Stimulated activated CD8-positive, alpha-beta memory T cell treated with anti-CD3 and anti-CD28 coated beads, Interleukin-7, amount 100 ng/mL, for 24 hours (primary cell): Measurements from ENCODE around the gene TRIO.

Experiments
- DNase-seq: peaks from one replicate; pipeline ENCODE4 v3.0.0-alpha.2; 2020; ENCODE audit warnings: low read depth

The TRIO gene

GRCh38 chr5:14438195-14438606, 295.1 kb downstream of the TRIO start:
- no peak for DNase-seq

- DNase-seq, result no peak
These were observed 296.1 kb downstream of the TRIO start for GRCh38 chr5:14439087-14439871.

GRCh38 chr5:14440223-14440581, 297.1 kb downstream of the TRIO start:
- no peak for DNase-seq

DNA sequence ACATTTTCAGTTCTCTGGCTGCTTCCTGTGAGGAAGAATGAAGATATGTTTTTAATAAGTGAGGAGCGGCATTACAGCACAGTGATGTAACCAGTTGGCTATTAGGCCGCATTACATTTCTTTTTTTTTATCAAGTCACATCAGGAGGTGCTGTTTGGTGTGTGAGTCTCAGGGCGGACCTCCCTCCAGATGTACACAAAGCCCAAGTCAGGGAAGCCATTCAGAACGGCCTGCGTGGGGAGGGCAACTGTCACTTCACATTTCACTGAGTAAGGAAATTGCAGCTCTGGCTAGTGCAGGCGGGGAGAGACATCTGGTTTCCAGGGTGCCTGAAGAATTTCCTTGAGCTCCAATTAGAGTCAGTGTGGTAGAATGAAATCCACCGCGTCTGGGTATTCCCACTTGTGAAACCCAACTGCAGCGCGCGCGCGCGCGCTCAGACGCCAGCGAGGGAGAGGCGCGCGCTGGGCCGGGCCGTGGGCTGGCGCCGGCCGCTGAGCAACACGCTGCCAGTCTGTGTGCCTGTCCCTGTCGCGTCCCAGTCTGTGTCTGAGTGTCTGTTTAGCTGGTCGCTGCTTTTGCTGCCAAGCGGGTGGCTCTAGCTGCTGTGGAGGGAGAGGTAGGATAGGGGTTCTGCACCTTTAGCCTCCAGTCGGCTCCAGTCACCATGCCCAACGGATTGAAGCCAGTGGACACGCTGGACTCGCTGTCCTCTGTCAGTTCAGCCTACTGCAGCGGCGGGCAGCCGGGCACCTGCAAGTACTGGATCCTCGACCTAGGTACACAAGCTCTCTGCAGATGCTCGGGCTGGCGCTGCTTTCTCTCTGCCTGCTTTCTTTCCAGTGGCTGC, 297.7 kb downstream of the TRIO start:
- DNase-seq, result no peak

- no peak for DNase-seq
These were observed 298.5 kb downstream of the TRIO start for GRCh38 chr5:14441641-14442040.

DNA sequence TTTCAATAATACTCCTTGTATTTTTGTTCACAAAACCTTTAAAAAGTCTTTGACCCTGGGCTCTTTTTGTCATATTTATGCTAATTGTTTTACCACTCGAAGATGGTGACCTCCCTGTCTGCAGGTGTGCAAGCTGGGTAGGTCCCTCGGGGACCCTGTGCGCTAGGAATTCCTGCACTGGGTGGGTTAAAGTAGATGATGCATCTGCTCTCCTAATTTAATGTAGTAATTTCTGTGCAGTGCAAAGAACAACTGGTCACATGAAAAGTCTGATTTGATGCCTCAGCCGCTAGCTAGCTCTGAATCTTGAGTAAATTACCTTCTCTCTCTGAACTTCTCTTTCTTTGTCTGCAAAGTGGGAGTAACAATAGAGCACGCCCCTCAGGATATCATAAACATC, 299.4 kb downstream of the TRIO start:
- DNase-seq, result no peak

- no peak for DNase-seq
These were observed 300.5 kb downstream of the TRIO start for GRCh38 chr5:14443671-14444093.

DNA sequence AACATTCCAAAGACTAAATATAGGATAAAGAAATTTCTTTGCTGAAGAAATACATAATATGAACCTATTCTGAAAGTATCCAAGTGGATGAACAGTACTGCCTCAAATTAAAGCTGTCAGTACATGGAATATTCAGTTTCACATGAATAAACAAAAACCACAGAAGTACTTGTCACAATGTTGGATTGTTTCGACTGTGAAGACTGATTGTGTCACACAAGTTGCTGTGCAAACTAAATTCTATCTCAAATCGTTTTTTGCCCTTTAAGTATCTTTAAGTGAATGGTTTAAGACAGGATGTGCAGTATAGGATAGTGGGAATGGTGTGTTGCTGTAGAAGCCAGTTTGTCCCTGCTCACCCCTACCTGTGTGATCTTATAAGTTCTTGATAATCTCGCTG, 301.0 kb downstream of the TRIO start:
- DNase-seq, result no peak

- DNase-seq, result no peak
These were observed 301.9 kb downstream of the TRIO start for GRCh38 chr5:14445013-14445412.

GRCh38 chr5:14445576-14446290, 302.6 kb downstream of the TRIO start:
- no peak for DNase-seq

GRCh38 chr5:14447958-14448911, 305.1 kb downstream of the TRIO start:
- no peak for DNase-seq

DNA sequence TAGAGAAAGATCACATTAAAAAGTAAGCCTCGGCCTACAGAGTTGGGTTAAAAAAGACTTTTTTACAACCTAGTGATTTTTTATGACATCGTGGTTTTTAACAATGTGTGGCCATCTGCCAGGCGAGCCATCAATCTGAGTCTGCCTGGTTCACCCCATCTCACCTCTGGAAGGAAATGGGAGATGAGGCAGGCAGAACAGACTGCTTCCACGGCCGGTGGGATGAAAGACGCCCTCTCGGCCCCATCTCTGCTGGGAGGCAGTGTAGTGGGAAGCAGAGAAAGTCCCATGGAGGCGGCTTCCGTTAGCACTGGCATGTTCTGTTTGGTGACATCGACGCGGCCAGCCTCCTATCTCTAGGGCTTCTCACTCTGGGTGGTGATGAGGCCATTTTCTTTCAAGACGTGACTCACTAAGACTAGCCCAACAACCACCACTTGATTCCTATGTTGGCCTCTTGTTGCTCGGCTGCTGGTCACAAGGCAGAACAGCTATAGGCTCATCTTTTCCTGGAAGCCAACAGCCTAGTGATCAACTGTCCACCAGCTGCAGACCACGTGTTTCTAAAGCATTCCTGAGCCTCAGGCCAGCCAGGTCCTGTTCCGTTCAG, 306.0 kb downstream of the TRIO start:
- DNase-seq, result no peak

DNA sequence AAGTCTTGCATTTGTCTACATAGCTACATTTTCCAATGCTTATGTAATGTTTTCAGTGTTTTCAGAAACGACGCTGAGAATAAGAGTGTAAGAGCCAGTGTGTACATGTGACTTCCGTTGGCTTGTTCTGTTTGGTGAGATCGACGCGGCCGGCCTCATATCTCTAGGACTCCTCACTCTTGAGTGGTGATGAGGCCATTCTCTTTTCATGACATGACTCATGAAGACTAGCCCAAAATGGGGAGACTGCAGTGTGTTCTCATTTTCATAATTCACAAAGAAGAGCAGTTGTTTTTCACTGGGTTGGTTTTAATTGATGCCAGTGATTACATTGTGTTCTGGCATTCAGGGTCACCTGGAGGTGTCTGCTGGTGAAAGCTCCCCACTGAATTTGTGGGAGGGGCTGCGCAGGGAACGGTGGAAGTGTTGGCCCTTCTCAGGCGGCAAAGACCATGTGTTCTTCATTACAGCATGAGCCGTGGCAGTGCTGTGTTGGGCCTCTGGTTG, 306.9 kb downstream of the TRIO start:
- DNase-seq, result no peak

GRCh38 chr5:14450742-14451141, 307.6 kb downstream of the TRIO start:
- DNase-seq, result no peak

- DNase-seq, result no peak
These were observed 308.7 kb downstream of the TRIO start for GRCh38 chr5:14451871-14452270.

- no peak for DNase-seq
These were observed 309.7 kb downstream of the TRIO start for GRCh38 chr5:14452685-14453454.

DNA sequence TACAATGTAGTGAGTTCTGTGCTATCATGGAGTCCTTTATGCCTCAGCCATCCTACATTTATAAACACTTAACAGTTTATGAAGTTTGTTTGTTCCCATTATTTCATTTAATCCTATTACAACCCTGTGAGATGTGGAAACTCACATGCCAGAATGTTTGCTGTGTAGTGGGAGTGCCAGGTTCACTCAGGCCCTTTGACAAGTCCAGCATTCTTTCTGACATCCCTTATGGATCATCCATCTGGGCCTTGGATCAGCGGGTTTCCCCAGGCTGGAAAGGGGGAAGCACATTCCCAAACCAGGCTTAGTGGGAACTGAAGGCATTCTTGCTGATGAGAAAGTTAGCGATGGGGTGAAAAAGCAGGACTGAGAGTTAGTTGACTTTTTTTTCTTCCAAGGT, 310.3 kb downstream of the TRIO start:
- no peak for DNase-seq

DNA sequence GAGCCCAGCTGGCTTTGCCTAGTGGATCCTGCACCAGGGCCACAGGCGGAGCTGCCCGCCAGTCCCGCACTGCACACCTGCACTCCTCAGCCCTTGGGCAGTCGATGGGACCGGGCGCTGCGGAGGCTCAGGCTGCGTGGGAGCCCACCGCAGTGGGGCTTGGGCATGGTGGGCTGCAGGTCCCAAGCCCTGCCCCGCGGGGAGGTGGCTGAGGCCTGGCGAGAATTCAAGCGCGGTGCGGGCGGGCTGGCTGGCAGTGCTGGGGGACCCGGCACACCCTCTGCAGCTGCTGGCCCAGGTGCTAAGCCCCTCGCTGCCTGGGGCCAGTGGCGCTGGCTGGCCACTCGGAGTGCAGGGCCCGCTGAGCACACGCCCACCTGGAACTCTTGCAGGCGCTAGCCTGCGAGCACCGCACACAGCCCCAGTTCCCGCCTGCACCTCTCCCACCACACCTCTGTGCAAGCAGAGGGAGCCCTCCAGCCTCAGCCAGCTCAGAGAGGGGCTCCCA, 312.7 kb downstream of the TRIO start:
- no peak for DNase-seq

DNA sequence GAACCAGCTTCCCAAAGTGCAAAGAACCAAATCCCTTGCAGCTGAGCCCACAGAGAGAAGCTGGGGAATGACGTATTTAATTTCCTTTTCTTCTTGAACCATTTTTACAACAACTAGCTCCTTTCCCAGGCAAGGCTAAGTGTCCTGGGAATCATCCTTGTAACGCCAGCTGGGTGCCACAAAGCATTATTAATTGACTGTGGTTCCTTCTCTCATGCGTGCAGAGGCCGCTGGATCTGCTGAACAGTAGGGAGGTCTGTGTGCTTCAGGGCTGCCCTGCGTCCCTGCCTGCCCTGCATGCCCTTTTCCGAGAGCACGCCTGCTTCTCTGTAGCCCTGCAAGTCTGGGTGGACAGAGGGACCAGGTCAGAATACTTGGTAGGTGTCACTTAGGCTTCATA, 314.3 kb downstream of the TRIO start:
- no peak for DNase-seq

GRCh38 chr5:14458414-14458813, 315.3 kb downstream of the TRIO start:
- DNase-seq, result no peak
